Stimulated activated CD4-positive, alpha-beta T cell treated with anti-CD3 and anti-CD28 coated beads, TNF-alpha, amount 100 ng/mL, for 4 hours (primary cell): Measurements from ENCODE around the gene PCDH1.
"Not testable (repeated sequence)": the region's sequence is repeated elsewhere in the genome, so short reads cannot be mapped to it uniquely, and the experiment has no call there.

Experiments
- DNase-seq, 3 experiments: peaks; one replicate each; pipeline ENCODE4 v3.0.0-alpha.2; 2020; ENCODE audit warnings: low read depth in 3 of 3

PCDH1 gene

GRCh38 chr5:141898448-141899049 is 20.3 kb upstream of the PCDH1 start:
- DNase-seq, result no peak

- no peak for DNase-seq
Measured at GRCh38 chr5:141897425-141897824, 19.2 kb upstream of the PCDH1 start.

- not testable (repeated sequence) for DNase-seq
Measured at GRCh38 chr5:141890429-141890828, 12.2 kb upstream of the PCDH1 start.

- no peak for DNase-seq
Measured at GRCh38 chr5:141889282-141889871, 11.2 kb upstream of the PCDH1 start.

GRCh38 chr5:141883892-141884318 is 5.7 kb upstream of the PCDH1 start:
- no peak for DNase-seq

GRCh38 chr5:141883184-141883891 is 5.1 kb upstream of the PCDH1 start:
- DNase-seq, result no peak

GRCh38 chr5:141882594-141883183 is 4.5 kb upstream of the PCDH1 start:
- no peak for DNase-seq

GRCh38 chr5:141881886-141882285 is 3.7 kb upstream of the PCDH1 start:
- DNase-seq, result no peak

- DNase-seq, result no peak
Measured at GRCh38 chr5:141880961-141881801, 3.0 kb upstream of the PCDH1 start.

- DNase-seq, result no peak
Measured at GRCh38 chr5:141879941-141880738, 1.9 kb upstream of the PCDH1 start.

- DNase-seq, result no peak
Measured at GRCh38 chr5:141879426-141879759, 1.2 kb upstream of the PCDH1 start.

GRCh38 chr5:141878711-141879425 is 658 bp upstream of the PCDH1 start:
- peak; percentile 56 to 86 (median 74) for DNase-seq

- no peak for DNase-seq
Measured at GRCh38 chr5:141877356-141878185, 639 bp downstream of the PCDH1 start.

- DNase-seq, result no peak
Measured at GRCh38 chr5:141876628-141877355, 1.4 kb downstream of the PCDH1 start.

- DNase-seq, result no peak
Measured at GRCh38 chr5:141875795-141876627, 2.2 kb downstream of the PCDH1 start.

GRCh38 chr5:141875022-141875740 is 3.0 kb downstream of the PCDH1 start:
- no peak for DNase-seq

- no peak for DNase-seq
Measured at GRCh38 chr5:141874262-141874964, 3.8 kb downstream of the PCDH1 start.
